H1 (cell line): ENCODE data around the gene SIKE1. TPM values are rescaled to one million over a fixed set of nuclear protein-coding genes. Genes with fewer than 3 reads are reported as not detected.

ENCODE experiments used
- polyA plus RNA-seq, 7 experiments: library from polyadenylated mRNA; depleted of rRNA in 3 of 7; stranded (reverse) in 5 of 7; unstranded in 2 of 7; fragments of >200 nt in 5 of 7; fragments of 200-250 nt in 2 of 7; gene quantifications; 1 replicate in 5 of 7; 2 replicates in 1 of 7; 4 replicates in 1 of 7; pipeline versions ENCODE4 v1.2.1 to v1.2.3, GENCODE V29; 2011 to 2013; ENCODE audit warnings: missing spikeins in 2 of 7, mixed read lengths in 2 of 7
- total RNA-seq: library from RNA; stranded (reverse); fragmentation: NEBNext Ultra II Directional; extraction: Animal tissue kit (Norgen Biotek cat#: 25700); gene quantifications from 2 replicates; pipeline ENCODE4 v1.2.1, GENCODE V29; 2021
- TF ChIP-seq, protein P1 (sequence below): fragments of 300-600 bp; sonication (generic); IDR thresholded peaks from 2 replicates; pipeline ENCODE4 v1.7.1; 2012; ENCODE audit warnings: low read length, moderate library complexity, mild to moderate bottlenecking, inconsistent platforms; ENCODE audit not compliant: insufficient replicate concordance
- TF ChIP-seq, protein P2 (sequence below): IDR thresholded peaks from 2 replicates; pipeline ENCODE4 v1.6.1; 2012; ENCODE audit warnings: inconsistent platforms

Gene SIKE1
- total and polyA plus RNA-seq, 2 of the 8 experiments (the other 6 are each of a cell fraction or from before 2014, with no cell fraction given), result 20.5 to 79.9 TPM

GRCh38 chr1:114720492-114720891, 60.0 kb downstream of the SIKE1 start (continued):
- TF ChIP-seq, protein P1, sequence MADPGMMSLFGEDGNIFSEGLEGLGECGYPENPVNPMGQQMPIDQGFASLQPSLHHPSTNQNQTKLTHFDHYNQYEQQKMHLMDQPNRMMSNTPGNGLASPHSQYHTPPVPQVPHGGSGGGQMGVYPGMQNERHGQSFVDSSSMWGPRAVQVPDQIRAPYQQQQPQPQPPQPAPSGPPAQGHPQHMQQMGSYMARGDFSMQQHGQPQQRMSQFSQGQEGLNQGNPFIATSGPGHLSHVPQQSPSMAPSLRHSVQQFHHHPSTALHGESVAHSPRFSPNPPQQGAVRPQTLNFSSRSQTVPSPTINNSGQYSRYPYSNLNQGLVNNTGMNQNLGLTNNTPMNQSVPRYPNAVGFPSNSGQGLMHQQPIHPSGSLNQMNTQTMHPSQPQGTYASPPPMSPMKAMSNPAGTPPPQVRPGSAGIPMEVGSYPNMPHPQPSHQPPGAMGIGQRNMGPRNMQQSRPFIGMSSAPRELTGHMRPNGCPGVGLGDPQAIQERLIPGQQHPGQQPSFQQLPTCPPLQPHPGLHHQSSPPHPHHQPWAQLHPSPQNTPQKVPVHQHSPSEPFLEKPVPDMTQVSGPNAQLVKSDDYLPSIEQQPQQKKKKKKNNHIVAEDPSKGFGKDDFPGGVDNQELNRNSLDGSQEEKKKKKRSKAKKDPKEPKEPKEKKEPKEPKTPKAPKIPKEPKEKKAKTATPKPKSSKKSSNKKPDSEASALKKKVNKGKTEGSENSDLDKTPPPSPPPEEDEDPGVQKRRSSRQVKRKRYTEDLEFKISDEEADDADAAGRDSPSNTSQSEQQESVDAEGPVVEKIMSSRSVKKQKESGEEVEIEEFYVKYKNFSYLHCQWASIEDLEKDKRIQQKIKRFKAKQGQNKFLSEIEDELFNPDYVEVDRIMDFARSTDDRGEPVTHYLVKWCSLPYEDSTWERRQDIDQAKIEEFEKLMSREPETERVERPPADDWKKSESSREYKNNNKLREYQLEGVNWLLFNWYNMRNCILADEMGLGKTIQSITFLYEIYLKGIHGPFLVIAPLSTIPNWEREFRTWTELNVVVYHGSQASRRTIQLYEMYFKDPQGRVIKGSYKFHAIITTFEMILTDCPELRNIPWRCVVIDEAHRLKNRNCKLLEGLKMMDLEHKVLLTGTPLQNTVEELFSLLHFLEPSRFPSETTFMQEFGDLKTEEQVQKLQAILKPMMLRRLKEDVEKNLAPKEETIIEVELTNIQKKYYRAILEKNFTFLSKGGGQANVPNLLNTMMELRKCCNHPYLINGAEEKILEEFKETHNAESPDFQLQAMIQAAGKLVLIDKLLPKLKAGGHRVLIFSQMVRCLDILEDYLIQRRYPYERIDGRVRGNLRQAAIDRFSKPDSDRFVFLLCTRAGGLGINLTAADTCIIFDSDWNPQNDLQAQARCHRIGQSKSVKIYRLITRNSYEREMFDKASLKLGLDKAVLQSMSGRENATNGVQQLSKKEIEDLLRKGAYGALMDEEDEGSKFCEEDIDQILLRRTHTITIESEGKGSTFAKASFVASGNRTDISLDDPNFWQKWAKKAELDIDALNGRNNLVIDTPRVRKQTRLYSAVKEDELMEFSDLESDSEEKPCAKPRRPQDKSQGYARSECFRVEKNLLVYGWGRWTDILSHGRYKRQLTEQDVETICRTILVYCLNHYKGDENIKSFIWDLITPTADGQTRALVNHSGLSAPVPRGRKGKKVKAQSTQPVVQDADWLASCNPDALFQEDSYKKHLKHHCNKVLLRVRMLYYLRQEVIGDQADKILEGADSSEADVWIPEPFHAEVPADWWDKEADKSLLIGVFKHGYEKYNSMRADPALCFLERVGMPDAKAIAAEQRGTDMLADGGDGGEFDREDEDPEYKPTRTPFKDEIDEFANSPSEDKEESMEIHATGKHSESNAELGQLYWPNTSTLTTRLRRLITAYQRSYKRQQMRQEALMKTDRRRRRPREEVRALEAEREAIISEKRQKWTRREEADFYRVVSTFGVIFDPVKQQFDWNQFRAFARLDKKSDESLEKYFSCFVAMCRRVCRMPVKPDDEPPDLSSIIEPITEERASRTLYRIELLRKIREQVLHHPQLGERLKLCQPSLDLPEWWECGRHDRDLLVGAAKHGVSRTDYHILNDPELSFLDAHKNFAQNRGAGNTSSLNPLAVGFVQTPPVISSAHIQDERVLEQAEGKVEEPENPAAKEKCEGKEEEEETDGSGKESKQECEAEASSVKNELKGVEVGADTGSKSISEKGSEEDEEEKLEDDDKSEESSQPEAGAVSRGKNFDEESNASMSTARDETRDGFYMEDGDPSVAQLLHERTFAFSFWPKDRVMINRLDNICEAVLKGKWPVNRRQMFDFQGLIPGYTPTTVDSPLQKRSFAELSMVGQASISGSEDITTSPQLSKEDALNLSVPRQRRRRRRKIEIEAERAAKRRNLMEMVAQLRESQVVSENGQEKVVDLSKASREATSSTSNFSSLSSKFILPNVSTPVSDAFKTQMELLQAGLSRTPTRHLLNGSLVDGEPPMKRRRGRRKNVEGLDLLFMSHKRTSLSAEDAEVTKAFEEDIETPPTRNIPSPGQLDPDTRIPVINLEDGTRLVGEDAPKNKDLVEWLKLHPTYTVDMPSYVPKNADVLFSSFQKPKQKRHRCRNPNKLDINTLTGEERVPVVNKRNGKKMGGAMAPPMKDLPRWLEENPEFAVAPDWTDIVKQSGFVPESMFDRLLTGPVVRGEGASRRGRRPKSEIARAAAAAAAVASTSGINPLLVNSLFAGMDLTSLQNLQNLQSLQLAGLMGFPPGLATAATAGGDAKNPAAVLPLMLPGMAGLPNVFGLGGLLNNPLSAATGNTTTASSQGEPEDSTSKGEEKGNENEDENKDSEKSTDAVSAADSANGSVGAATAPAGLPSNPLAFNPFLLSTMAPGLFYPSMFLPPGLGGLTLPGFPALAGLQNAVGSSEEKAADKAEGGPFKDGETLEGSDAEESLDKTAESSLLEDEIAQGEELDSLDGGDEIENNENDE, result no peak
- TF ChIP-seq, protein P2, sequence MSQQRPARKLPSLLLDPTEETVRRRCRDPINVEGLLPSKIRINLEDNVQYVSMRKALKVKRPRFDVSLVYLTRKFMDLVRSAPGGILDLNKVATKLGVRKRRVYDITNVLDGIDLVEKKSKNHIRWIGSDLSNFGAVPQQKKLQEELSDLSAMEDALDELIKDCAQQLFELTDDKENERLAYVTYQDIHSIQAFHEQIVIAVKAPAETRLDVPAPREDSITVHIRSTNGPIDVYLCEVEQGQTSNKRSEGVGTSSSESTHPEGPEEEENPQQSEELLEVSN, result no peak
